HepG2 (cell line): Measurements from ENCODE around the gene ZNF277.

ENCODE experiments used
- ARID2 ChIP-seq: sonication (generic); formaldehyde crosslinking; IDR thresholded peaks from 2 replicates; pipeline ENCODE4 v1.8.1; 2022; ENCODE audit warnings: mild to moderate bottlenecking, missing genetic modification reagents, borderline replicate concordance
- CTCF ChIP-seq: sonication (generic); formaldehyde crosslinking; IDR thresholded peaks from 2 replicates; pipeline ENCODE4 v1.5.0; 2020; ENCODE audit warnings: mild to moderate bottlenecking, missing genetic modification reagents, moderate library complexity
- PRDM15 ChIP-seq: sonication (generic); formaldehyde crosslinking; IDR thresholded peaks from 2 replicates; pipeline ENCODE4 v1.4.0; 2020; ENCODE audit warnings: missing genetic modification reagents
- ZFP37 ChIP-seq: sonication (generic); formaldehyde crosslinking; IDR thresholded peaks from 2 replicates; pipeline ENCODE4 v1.4.0; 2020; ENCODE audit warnings: missing genetic modification reagents, borderline replicate concordance
- ZNF841 ChIP-seq: sonication (generic); formaldehyde crosslinking; IDR thresholded peaks from 2 replicates; pipeline ENCODE4 v1.8.1; 2023; ENCODE audit warnings: missing genetic modification reagents, borderline replicate concordance

- no peak for TF ChIP-seq PRDM15 (CRISPR knock-in tag)
- TF ChIP-seq ZNF841 (CRISPR knock-in tag), result no peak
- TF ChIP-seq ARID2, result no peak
- TF ChIP-seq CTCF (CRISPR knock-in tag), result peak; percentile 35
- no peak for TF ChIP-seq ZFP37
Measured at GRCh38 chr7:112357136-112357535, 150.6 kb downstream of the ZNF277 start.
